Caco-2 (cell line): ENCODE results near the gene TPRX1. TPM values are rescaled to one million over a fixed set of nuclear protein-coding genes. Genes with fewer than 3 reads are reported as not detected.

Source experiments
- BruUV-seq: library from RNA; stranded (reverse); fragments of 400-500 nt; replicated peaks from 2 replicates; lab custom pipeline; 2021; lab: Mats Ljungman, UMichigan
- CTCF ChIA-PET: fragments of 300-600 bp; sonication (Branson Sonifier 250); formaldehyde crosslinking; loops from one replicate; lab custom pipeline; 2022; ENCODE audit warnings: antibody characterized with exemption; lab: Charles Lee
- POLR2A ChIA-PET: fragments of 300-600 bp; sonication (Branson Sonifier 250); formaldehyde crosslinking; loops from one replicate; lab custom pipeline; 2022; ENCODE audit warnings: antibody characterized with exemption; lab: Charles Lee
- DNase-seq, 2 experiments: peaks; one replicate each; pipeline versions ENCODE4 v3.0.0 to v3.0.0-alpha.2; 2020 to 2022
- H3K27me3 ChIP-seq: replicated peaks from 2 replicates; pipeline ENCODE4 v1.6.0; 2011; ENCODE audit warnings: low read length; ENCODE audit not compliant: control insufficient read depth, insufficient read depth
- H3K36me3 ChIP-seq: 2 replicates; pipeline ENCODE4 v1.5.1; 2011; ENCODE audit warnings: low read length; ENCODE audit not compliant: control insufficient read depth, insufficient read depth
- H3K4me1 ChIP-seq: fragments of 250-450 bp; sonication (Bioruptor Pico); 2 replicates; pipeline ENCODE4 v1.5.1; 2020; ENCODE audit warnings: mild to moderate bottlenecking
- H3K4me3 ChIP-seq: 2 replicates; pipeline ENCODE4 v1.5.1; 2011; ENCODE audit warnings: low read depth, mild to moderate bottlenecking, control low read depth, low read length
- H3K9me3 ChIP-seq: fragments of 250-450 bp; sonication (Bioruptor Pico); 2 replicates; pipeline ENCODE4 v1.5.1; 2020; ENCODE audit warnings: mild to moderate bottlenecking, moderate library complexity
- H3K27ac Mint-ChIP-seq: one replicate; pipeline ENCODE4 v1.8.0; 2022; ENCODE audit warnings: mixed read lengths; ENCODE audit not compliant: unreplicated experiment
- H3K27me3 Mint-ChIP-seq: one replicate; pipeline ENCODE4 v1.8.0; 2022; ENCODE audit warnings: mixed read lengths; ENCODE audit not compliant: insufficient read depth, unreplicated experiment
- H3K36me3 Mint-ChIP-seq: one replicate; pipeline ENCODE4 v1.8.0; 2022; ENCODE audit warnings: mild to moderate bottlenecking, mixed read lengths; ENCODE audit not compliant: insufficient read depth, unreplicated experiment
- H3K4me1 Mint-ChIP-seq: one replicate; pipeline ENCODE4 v1.8.0; 2022; ENCODE audit warnings: low read depth, mixed read lengths; ENCODE audit not compliant: unreplicated experiment
- H3K4me3 Mint-ChIP-seq: one replicate; pipeline ENCODE4 v1.8.0; 2022; ENCODE audit warnings: mild to moderate bottlenecking, moderate library complexity, mixed read lengths; ENCODE audit not compliant: unreplicated experiment
- H3K9me3 Mint-ChIP-seq: one replicate; pipeline ENCODE4 v1.8.0; 2022; ENCODE audit warnings: mixed read lengths; ENCODE audit not compliant: unreplicated experiment
- intact Hi-C: fragments of 100-400 bp; cut with micrococcal nuclease; formaldehyde crosslinking; loops from one replicate; pipeline ENCODE4 v1.10.0; 2022; ENCODE audit not compliant: unreplicated experiment
- total RNA-seq: library from RNA; stranded (reverse); gene quantifications from 2 replicates; pipeline ENCODE4 v1.2.3, GENCODE V29; 2022
- TF ChIP-seq, protein P1 (sequence below), 2 experiments: fragments of 200-600 bp in 1 of 2; IDR thresholded peaks; 1 replicate in 1 of 2; 2 replicates in 1 of 2; pipeline versions ENCODE4 v1.5.1 to v1.8.0; 2011 to 2022; ENCODE audit warnings: antibody characterized with exemption in 1 of 2, control low read depth in 1 of 2, inconsistent platforms in 1 of 2, low read depth in 1 of 2, low read length in 1 of 2, mild to moderate bottlenecking in 1 of 2, moderate library complexity in 1 of 2; ENCODE audit not compliant: insufficient read depth in 1 of 2, severe bottlenecking in 1 of 2, unreplicated experiment in 1 of 2

The TPRX1 gene
- total RNA-seq, 1 experiment from 2014 or later, result not detected

DNA sequence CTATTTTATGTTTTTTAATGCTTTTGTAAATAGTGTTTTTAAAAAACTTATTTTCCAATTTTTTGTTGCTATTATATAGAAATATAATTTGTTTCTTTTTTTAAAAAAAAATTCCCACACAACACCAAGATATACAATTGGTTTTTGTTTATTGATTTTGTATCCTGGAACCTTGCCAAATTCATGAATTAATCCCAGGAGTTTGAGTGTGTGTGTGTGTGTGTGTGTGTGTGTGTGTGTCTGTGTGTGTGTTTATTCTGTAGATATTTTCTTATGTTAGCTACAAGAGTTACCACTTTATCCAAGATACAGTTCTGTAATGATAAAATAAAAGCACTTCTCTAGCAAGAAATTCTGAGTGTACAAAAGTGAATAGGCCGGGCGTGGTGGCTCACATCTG, 7.6 kb downstream of the TPRX1 start:
- no TSS peak for BruUV-seq
- TF ChIP-seq, protein P1, sequence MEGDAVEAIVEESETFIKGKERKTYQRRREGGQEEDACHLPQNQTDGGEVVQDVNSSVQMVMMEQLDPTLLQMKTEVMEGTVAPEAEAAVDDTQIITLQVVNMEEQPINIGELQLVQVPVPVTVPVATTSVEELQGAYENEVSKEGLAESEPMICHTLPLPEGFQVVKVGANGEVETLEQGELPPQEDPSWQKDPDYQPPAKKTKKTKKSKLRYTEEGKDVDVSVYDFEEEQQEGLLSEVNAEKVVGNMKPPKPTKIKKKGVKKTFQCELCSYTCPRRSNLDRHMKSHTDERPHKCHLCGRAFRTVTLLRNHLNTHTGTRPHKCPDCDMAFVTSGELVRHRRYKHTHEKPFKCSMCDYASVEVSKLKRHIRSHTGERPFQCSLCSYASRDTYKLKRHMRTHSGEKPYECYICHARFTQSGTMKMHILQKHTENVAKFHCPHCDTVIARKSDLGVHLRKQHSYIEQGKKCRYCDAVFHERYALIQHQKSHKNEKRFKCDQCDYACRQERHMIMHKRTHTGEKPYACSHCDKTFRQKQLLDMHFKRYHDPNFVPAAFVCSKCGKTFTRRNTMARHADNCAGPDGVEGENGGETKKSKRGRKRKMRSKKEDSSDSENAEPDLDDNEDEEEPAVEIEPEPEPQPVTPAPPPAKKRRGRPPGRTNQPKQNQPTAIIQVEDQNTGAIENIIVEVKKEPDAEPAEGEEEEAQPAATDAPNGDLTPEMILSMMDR (IDR thresholded peaks at IDR 0.05; ENCODE audit: insufficient read depth in 1 of 2, low read depth in 1 of 2, low read length in 1 of 2, severe bottlenecking in 1 of 2, unreplicated experiment in 1 of 2), result no peak
- Mint-ChIP-seq H3K4me3 (no peak overlapping the region), H3K36me3 (no peaks in the 10 kb centered on the region), H3K27me3 (no peaks in the 10 kb centered on the region), H3K9me3 (no peaks in the 10 kb centered on the region), H3K27ac (no peak overlapping the region), H3K4me1 (no peaks in the 10 kb centered on the region)
- ChIA-PET POLR2A (no interaction called here), CTCF (no interaction called here)
- no peak overlapping the region for H3K4me3 ChIP-seq
- no peak for DNase-seq
- H3K9me3 ChIP-seq, result 0 out of 2 replicates have a peak, but pooled peaks cover 5% of the 10 kb centered on the region
- no peaks in the 10 kb centered on the region for H3K4me1 ChIP-seq
- no peaks in the 10 kb centered on the region; the same call in 1 of the 2 replicates for H3K27me3 ChIP-seq
- no peaks in the 10 kb centered on the region for H3K36me3 ChIP-seq
- intact Hi-C loops, result no loop called here

DNA sequence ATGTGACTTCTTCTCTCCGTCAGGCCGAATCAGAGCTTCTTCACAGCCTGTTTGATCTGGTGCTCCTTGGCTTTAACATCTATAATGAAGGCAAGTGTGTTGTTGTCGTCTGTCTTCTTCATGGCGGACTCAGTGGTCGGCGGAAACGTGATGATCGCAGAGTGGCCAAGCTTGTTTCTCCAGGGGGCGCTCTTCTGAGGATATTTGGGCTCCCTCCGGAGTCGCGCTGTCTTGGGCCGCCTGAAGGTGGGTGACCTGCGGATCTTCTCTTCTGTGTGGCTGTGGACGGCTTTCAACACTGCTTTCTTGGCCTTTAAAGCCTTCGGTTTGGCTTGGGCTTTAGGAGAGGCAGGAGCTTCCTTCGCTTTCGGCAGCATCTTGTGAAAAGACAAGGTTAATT, 9.8 kb downstream of the TPRX1 start:
- Histone ChIP-seq H3K9me3 (0 out of 2 replicates have a peak, but pooled peaks cover 5% of the 10 kb centered on the region), H3K36me3 (no peaks in the 10 kb centered on the region), H3K27me3 (no peaks in the 10 kb centered on the region; the same call in 1 of the 2 replicates), H3K4me3 (no peak overlapping the region), H3K4me1 (no peaks in the 10 kb centered on the region)
- ChIA-PET CTCF (interaction anchor here (0.6 kb wide), 2 partner anchors 10 to 23 kb away, joined by 3 to 5 read pairs; no protein-coding TSS in a partner anchor), POLR2A (no interaction called here)
- intact Hi-C loops, result no loop called here
- Mint-ChIP-seq H3K36me3 (peaks cover 11% of the 10 kb centered on the region), H3K4me3 (no peak overlapping the region), H3K4me1 (no peaks in the 10 kb centered on the region), H3K27ac (no peak overlapping the region), H3K9me3 (no peaks in the 10 kb centered on the region), H3K27me3 (no peaks in the 10 kb centered on the region)
- no TSS peak for BruUV-seq
- TF ChIP-seq, protein P1 (IDR thresholded peaks at IDR 0.05; ENCODE audit: insufficient read depth in 1 of 2, low read depth in 1 of 2, low read length in 1 of 2, severe bottlenecking in 1 of 2, unreplicated experiment in 1 of 2), result peak in 1 of 2 experiments; percentile 23
- no peak for DNase-seq

DNA sequence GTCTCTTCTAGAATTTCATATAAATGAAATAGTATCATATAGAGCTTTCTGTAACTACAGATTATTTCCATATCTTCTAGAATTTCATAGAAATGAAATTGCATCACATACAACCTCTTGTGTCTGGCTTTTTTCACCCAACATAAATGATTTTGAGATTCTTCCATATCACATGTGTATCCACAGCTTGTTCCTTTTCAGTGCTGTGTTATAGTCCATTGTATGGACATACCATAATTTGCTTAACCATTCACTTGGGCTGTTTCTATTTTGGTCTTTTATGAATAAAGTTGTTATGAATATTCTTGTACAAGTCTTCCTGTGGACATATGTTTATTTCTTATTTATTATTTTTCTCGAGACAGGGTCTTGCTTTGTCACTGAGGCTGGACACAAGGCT, 11.7 kb downstream of the TPRX1 start:
- intact Hi-C loops, result no loop called here
- no peak overlapping the region for H3K27ac Mint-ChIP-seq
- no peaks in the 10 kb centered on the region for H3K9me3 Mint-ChIP-seq
- H3K36me3 Mint-ChIP-seq, result peaks cover 11% of the 10 kb centered on the region
- 0 out of 2 replicates have a peak, but pooled peaks cover 5% of the 10 kb centered on the region for H3K9me3 ChIP-seq
- DNase-seq, result no peak
- H3K4me3 Mint-ChIP-seq, result no peak overlapping the region
- no peaks in the 10 kb centered on the region for H3K27me3 Mint-ChIP-seq
- no peaks in the 10 kb centered on the region for H3K27me3 ChIP-seq
- TF ChIP-seq, protein P1 (IDR thresholded peaks at IDR 0.05; ENCODE audit: insufficient read depth in 1 of 2, low read depth in 1 of 2, low read length in 1 of 2, severe bottlenecking in 1 of 2, unreplicated experiment in 1 of 2), result no peak
- BruUV-seq, result no TSS peak
- no peaks in the 10 kb centered on the region for H3K4me1 Mint-ChIP-seq
- no peak overlapping the region for H3K4me3 ChIP-seq
- no peaks in the 10 kb centered on the region for H3K36me3 ChIP-seq
- ChIA-PET POLR2A (no interaction called here), CTCF (no interaction called here)
- no peaks in the 10 kb centered on the region for H3K4me1 ChIP-seq
